Measurements from ENCODE around the gene SGO2. TPM values are rescaled to one million over a fixed set of nuclear protein-coding genes. Genes with fewer than 3 reads are reported as not detected.

Gene SGO2
- total RNA-seq, 1 experiment from 2014 or later: 25.4 TPM

- TF ChIP-seq YY1 (IDR thresholded peaks at IDR 0.05; ENCODE audit: extremely low read depth, insufficient replicate concordance, low read depth, low read length) (no peak), SIN3A (IDR thresholded peaks at IDR 0.05; ENCODE audit: low read depth) (no peak), POLR2AphosphoS5 (IDR thresholded peaks at IDR 0.05; ENCODE audit: low read depth, low read length) (no peak), ZFX (IDR thresholded peaks at IDR 0.05) (no peak), SRF (IDR thresholded peaks at IDR 0.05; ENCODE audit: low read depth) (no peak)
Measured at GRCh38 chr2:200586644-200586975, 60.6 kb downstream of the SGO2 start (continued).

DNA sequence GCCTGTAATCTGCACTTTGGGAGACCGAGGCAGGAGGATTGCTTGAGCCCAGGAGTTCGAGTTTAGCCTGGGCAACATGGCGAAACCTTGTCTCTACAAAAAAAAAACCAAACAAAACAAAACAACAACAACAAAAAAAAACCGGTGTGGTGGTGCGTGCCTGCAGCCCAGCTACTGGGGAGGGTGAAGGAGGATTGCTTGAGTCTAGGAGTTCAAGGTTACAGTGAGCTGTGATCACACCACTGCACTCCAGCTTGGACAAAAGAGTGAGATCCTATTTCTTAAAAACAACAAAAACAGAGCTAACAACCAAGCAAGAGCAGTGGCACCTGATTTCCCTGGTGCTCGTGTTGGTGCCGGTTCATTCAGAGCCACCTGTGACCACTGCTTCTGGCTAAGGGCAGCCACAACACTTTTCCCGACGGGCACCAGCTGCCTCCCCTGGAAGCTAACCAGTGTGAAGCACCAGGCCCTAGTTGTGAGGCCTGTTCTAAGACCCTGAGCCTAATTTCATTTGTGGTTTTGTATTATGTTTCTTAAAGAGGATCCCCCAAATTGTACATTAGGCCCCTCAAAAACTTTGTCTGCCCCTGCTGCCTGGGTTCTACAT is 61.1 kb downstream of the SGO2 start:
- peaks cover 4% of the 10 kb centered on the region; the same call in 1 of the 2 replicates for H3K27me3 ChIP-seq (ENCODE audit: insufficient read depth, low read length)
- intact Hi-C loops (cut with micrococcal nuclease): no loop called here
- H3K27ac ChIP-seq (ENCODE audit: low read depth, low read length): no peak overlapping the region
- ChIA-PET POLR2A (no interaction called here), RAD21 (ENCODE audit: low non-redundant PET in 1 of 2, low total read pairs in 2 of 2, uncharacterized antibody in 2 of 2, unreplicated experiment in 2 of 2) (no interaction called here), CTCF (no interaction called here)
- no peaks in the 10 kb centered on the region for H4K20me1 ChIP-seq (ENCODE audit: insufficient read depth)
- no peaks in the 10 kb centered on the region for H3K79me2 ChIP-seq (ENCODE audit: insufficient read depth, low read length)
- no peak overlapping the region for H3K4me3 ChIP-seq (replicated peaks in 1 of 2; ENCODE audit: low read depth in 1 of 2, low read length in 2 of 2)
- H3K4me2 ChIP-seq (ENCODE audit: low read length): no peak overlapping the region
- no peaks in the 10 kb centered on the region for H3K9me3 ChIP-seq (ENCODE audit: control insufficient read depth in 1 of 2, insufficient read depth in 1 of 2, low read depth in 1 of 2, low read length in 2 of 2)
- H3K9me2 ChIP-seq (ENCODE audit: insufficient read depth): no peaks in the 10 kb centered on the region
- H3K4me1 ChIP-seq (ENCODE audit: control insufficient read depth in 1 of 2, insufficient read depth in 2 of 2, low read length in 2 of 2): no peaks in the 10 kb centered on the region
- no peaks in the 10 kb centered on the region for H3K36me3 ChIP-seq (ENCODE audit: control insufficient read depth in 1 of 2, insufficient read depth in 2 of 2, low read length in 2 of 2)
- TSS peak; percentile 24 for BruUV-seq (replicated peaks)
- no peak for ATAC-seq
- no peak overlapping the region for H2AFZ ChIP-seq (ENCODE audit: low read depth, low read length, poor library complexity, severe bottlenecking)
- DNase-seq (ENCODE audit: low read depth, low spot score): no peak
- no peak overlapping the region for H3K9ac ChIP-seq (ENCODE audit: low read length)
- TF ChIP-seq JUND (IDR thresholded peaks at IDR 0.05) (no peak), TCF7L2 (IDR thresholded peaks at IDR 0.05; ENCODE audit: borderline replicate concordance, extremely low read depth, insufficient read depth, insufficient read length) (no peak), ZNF274 (IDR thresholded peaks at IDR 0.05; ENCODE audit: low read depth, low read length) (no peak), EZH2 (IDR thresholded peaks at IDR 0.05) (no peak), CEBPB (IDR thresholded peaks at IDR 0.05; ENCODE audit: low read depth) (no peak), ZBTB33 (IDR thresholded peaks at IDR 0.05; ENCODE audit: extremely low read depth, insufficient replicate concordance, low read length) (no peak), POLR2A (IDR thresholded peaks at IDR 0.05; ENCODE audit: borderline replicate concordance, extremely low read depth, insufficient read depth, insufficient read length) (no peak), SP1 (IDR thresholded peaks at IDR 0.05; ENCODE audit: low read depth) (no peak), EZH2phosphoT487 (IDR thresholded peaks at IDR 0.05; ENCODE audit: borderline replicate concordance) (no peak), YY1 (IDR thresholded peaks at IDR 0.05; ENCODE audit: extremely low read depth, insufficient replicate concordance, low read depth, low read length) (no peak), ELF1 (IDR thresholded peaks at IDR 0.05; ENCODE audit: borderline replicate concordance, low read depth) (no peak)
- TF ChIP-seq, protein P1, sequence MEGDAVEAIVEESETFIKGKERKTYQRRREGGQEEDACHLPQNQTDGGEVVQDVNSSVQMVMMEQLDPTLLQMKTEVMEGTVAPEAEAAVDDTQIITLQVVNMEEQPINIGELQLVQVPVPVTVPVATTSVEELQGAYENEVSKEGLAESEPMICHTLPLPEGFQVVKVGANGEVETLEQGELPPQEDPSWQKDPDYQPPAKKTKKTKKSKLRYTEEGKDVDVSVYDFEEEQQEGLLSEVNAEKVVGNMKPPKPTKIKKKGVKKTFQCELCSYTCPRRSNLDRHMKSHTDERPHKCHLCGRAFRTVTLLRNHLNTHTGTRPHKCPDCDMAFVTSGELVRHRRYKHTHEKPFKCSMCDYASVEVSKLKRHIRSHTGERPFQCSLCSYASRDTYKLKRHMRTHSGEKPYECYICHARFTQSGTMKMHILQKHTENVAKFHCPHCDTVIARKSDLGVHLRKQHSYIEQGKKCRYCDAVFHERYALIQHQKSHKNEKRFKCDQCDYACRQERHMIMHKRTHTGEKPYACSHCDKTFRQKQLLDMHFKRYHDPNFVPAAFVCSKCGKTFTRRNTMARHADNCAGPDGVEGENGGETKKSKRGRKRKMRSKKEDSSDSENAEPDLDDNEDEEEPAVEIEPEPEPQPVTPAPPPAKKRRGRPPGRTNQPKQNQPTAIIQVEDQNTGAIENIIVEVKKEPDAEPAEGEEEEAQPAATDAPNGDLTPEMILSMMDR (IDR thresholded peaks at IDR 0.05 in 2 of 3, conservative IDR thresholded peaks at IDR 0.05 in 1 of 3; ENCODE audit: borderline replicate concordance in 1 of 3, insufficient read depth in 1 of 3, low read depth in 2 of 3, low read length in 2 of 3): no peak
- TF ChIP-seq, protein P2, sequence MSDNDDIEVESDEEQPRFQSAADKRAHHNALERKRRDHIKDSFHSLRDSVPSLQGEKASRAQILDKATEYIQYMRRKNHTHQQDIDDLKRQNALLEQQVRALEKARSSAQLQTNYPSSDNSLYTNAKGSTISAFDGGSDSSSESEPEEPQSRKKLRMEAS (IDR thresholded peaks at IDR 0.05): no peak
- TF ChIP-seq, protein P3, sequence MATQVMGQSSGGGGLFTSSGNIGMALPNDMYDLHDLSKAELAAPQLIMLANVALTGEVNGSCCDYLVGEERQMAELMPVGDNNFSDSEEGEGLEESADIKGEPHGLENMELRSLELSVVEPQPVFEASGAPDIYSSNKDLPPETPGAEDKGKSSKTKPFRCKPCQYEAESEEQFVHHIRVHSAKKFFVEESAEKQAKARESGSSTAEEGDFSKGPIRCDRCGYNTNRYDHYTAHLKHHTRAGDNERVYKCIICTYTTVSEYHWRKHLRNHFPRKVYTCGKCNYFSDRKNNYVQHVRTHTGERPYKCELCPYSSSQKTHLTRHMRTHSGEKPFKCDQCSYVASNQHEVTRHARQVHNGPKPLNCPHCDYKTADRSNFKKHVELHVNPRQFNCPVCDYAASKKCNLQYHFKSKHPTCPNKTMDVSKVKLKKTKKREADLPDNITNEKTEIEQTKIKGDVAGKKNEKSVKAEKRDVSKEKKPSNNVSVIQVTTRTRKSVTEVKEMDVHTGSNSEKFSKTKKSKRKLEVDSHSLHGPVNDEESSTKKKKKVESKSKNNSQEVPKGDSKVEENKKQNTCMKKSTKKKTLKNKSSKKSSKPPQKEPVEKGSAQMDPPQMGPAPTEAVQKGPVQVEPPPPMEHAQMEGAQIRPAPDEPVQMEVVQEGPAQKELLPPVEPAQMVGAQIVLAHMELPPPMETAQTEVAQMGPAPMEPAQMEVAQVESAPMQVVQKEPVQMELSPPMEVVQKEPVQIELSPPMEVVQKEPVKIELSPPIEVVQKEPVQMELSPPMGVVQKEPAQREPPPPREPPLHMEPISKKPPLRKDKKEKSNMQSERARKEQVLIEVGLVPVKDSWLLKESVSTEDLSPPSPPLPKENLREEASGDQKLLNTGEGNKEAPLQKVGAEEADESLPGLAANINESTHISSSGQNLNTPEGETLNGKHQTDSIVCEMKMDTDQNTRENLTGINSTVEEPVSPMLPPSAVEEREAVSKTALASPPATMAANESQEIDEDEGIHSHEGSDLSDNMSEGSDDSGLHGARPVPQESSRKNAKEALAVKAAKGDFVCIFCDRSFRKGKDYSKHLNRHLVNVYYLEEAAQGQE (IDR thresholded peaks at IDR 0.05; ENCODE audit: low read depth): no peak
